GM18868 (cell line): Measurements from ENCODE around the gene TNFRSF19.
"Not testable (repeated sequence)": the region's sequence is repeated elsewhere in the genome, so short reads cannot be mapped to it uniquely, and the experiment has no call there.

Experiments used
- ATAC-seq: cut with Tn5 transposase; IDR thresholded peaks from one replicate; pipeline ENCODE4 v1.9.1; 2021; ENCODE audit warnings: mild to moderate bottlenecking, moderate library complexity; ENCODE audit not compliant: unreplicated experiment

The TNFRSF19 gene

GRCh38 chr13:23567906-23568460 is 2.2 kb upstream of the TNFRSF19 start:
- peak; percentile 45 for ATAC-seq

GRCh38 chr13:23570921-23571315 is 706 bp downstream of the TNFRSF19 start:
- peak; percentile 34 for ATAC-seq

- no peak for ATAC-seq
Observed at GRCh38 chr13:23571431-23571830, 1.2 kb downstream of the TNFRSF19 start.

- ATAC-seq, result no peak
Observed at GRCh38 chr13:23572836-23573235, 2.6 kb downstream of the TNFRSF19 start.

- ATAC-seq, result no peak
Observed at GRCh38 chr13:23574421-23575145, 4.4 kb downstream of the TNFRSF19 start.

GRCh38 chr13:23575632-23576031 is 5.4 kb downstream of the TNFRSF19 start:
- ATAC-seq, result no peak

GRCh38 chr13:23578411-23579071 is 8.3 kb downstream of the TNFRSF19 start:
- peak; percentile 47 for ATAC-seq

GRCh38 chr13:23579072-23579895 is 9.1 kb downstream of the TNFRSF19 start:
- peak; percentile 71 for ATAC-seq

- no peak for ATAC-seq
Observed at GRCh38 chr13:23579896-23580683, 9.9 kb downstream of the TNFRSF19 start.

- no peak for ATAC-seq
Observed at GRCh38 chr13:23580684-23581060, 10.5 kb downstream of the TNFRSF19 start.

- ATAC-seq, result no peak
Observed at GRCh38 chr13:23583491-23583890, 13.3 kb downstream of the TNFRSF19 start.

GRCh38 chr13:23584275-23584674 is 14.1 kb downstream of the TNFRSF19 start:
- ATAC-seq, result no peak

GRCh38 chr13:23586336-23586735 is 16.1 kb downstream of the TNFRSF19 start:
- no peak for ATAC-seq

- no peak for ATAC-seq
Observed at GRCh38 chr13:23588666-23589065, 18.5 kb downstream of the TNFRSF19 start.

GRCh38 chr13:23592596-23592995 is 22.4 kb downstream of the TNFRSF19 start:
- no peak for ATAC-seq

- no peak for ATAC-seq
Observed at GRCh38 chr13:23593148-23593547, 22.9 kb downstream of the TNFRSF19 start.

- ATAC-seq, result not testable (repeated sequence)
Observed at GRCh38 chr13:23594290-23594689, 24.1 kb downstream of the TNFRSF19 start.

GRCh38 chr13:23598369-23598768 is 28.2 kb downstream of the TNFRSF19 start:
- ATAC-seq, result no peak

- ATAC-seq, result no peak
Observed at GRCh38 chr13:23599083-23599925, 29.1 kb downstream of the TNFRSF19 start.

- no peak for ATAC-seq
Observed at GRCh38 chr13:23600100-23600499, 29.9 kb downstream of the TNFRSF19 start.
